Liver (tissue), 9 donors: Measurements from ENCODE around the gene ADNP2. TPM values are rescaled to one million over a fixed set of nuclear protein-coding genes. Genes with fewer than 3 reads are reported as not detected.

Experiments
- DNase-seq: peaks from one replicate; pipeline ENCODE4 v3.0.0-alpha.2; 2017; ENCODE audit warnings: low spot score
- H3K27ac ChIP-seq, 2 donors: one replicate each; pipeline ENCODE4 v1.7.0; 2013; ENCODE audit warnings: inconsistent platforms in 2 of 2, low read length in 2 of 2, control low read depth in 1 of 2, low read depth in 1 of 2, mild to moderate bottlenecking in 1 of 2
- H3K27me3 ChIP-seq, 4 donors: one replicate each; pipeline versions ENCODE4 v1.6.1 to v1.7.0; 2013; ENCODE audit warnings: low read length in 3 of 4, inconsistent platforms in 1 of 4, mild to moderate bottlenecking in 1 of 4, moderate library complexity in 1 of 4; ENCODE audit not compliant: control insufficient read depth in 4 of 4, insufficient read depth in 4 of 4
- H3K36me3 ChIP-seq, 4 donors: one replicate each; pipeline versions ENCODE4 v1.6.1 to v1.7.0; 2013; ENCODE audit warnings: low read length in 3 of 4, mild to moderate bottlenecking in 3 of 4, low read depth in 1 of 4, moderate library complexity in 1 of 4; ENCODE audit not compliant: control insufficient read depth in 4 of 4, insufficient read depth in 3 of 4
- H3K4me1 ChIP-seq, 4 donors: one replicate each; pipeline versions ENCODE4 v1.6.1 to v1.7.0; 2013; ENCODE audit warnings: low read length in 3 of 4, mild to moderate bottlenecking in 3 of 4, moderate library complexity in 1 of 4; ENCODE audit not compliant: control insufficient read depth in 4 of 4, insufficient read depth in 4 of 4
- H3K4me3 ChIP-seq, 3 donors: one replicate each; pipeline versions ENCODE4 v1.6.1 to v1.7.0; 2013; ENCODE audit warnings: low read length in 3 of 3, control low read depth in 1 of 3, low read depth in 1 of 3, mild to moderate bottlenecking in 1 of 3
- H3K9ac ChIP-seq, 2 donors: one replicate each; pipeline ENCODE4 v1.7.0; 2013; ENCODE audit warnings: low read length in 2 of 2, mild to moderate bottlenecking in 2 of 2, moderate library complexity in 2 of 2, control low read depth in 1 of 2, low read depth in 1 of 2
- H3K9me3 ChIP-seq, 4 donors: one replicate each; pipeline versions ENCODE4 v1.6.1 to v1.7.0; 2013; ENCODE audit warnings: low read length in 3 of 4; ENCODE audit not compliant: control insufficient read depth in 4 of 4
- ATF3 ChIP-seq: IDR thresholded peaks from 2 replicates; pipeline ENCODE4 v1.6.1; 2016; ENCODE audit warnings: antibody characterized with exemption
- CTCF ChIP-seq: fragments of 150-350 bp; IDR thresholded peaks from 2 replicates; pipeline ENCODE4 v1.5.1; 2017; ENCODE audit warnings: improper control_type of control experiment, low read depth, low read length; ENCODE audit not compliant: missing input control
- EGR1 ChIP-seq, 2 donors: IDR thresholded peaks; 2 replicates each; pipeline ENCODE4 v1.6.1; 2016 to 2018; ENCODE audit warnings: antibody characterized with exemption in 2 of 2, low read depth in 2 of 2
- FOXA1 ChIP-seq: IDR thresholded peaks from 2 replicates; pipeline ENCODE4 v1.6.1; 2016; ENCODE audit warnings: antibody characterized with exemption
- FOXA2 ChIP-seq: IDR thresholded peaks from 2 replicates; pipeline ENCODE4 v1.6.1; 2016; ENCODE audit warnings: antibody characterized with exemption
- GABPA ChIP-seq, 2 donors: IDR thresholded peaks in 1 of 2; conservative IDR thresholded peaks in 1 of 2; 2 replicates each; pipeline ENCODE4 v1.6.1; 2016; ENCODE audit warnings: antibody characterized with exemption in 2 of 2, mild to moderate bottlenecking in 1 of 2, moderate library complexity in 1 of 2
- HNF4A ChIP-seq, 2 donors: conservative IDR thresholded peaks; 2 replicates each; pipeline ENCODE4 v1.6.1; 2016; ENCODE audit warnings: antibody characterized with exemption in 2 of 2, mild to moderate bottlenecking in 2 of 2
- HNF4G ChIP-seq: IDR thresholded peaks from 2 replicates; pipeline ENCODE4 v1.6.1; 2016; ENCODE audit warnings: antibody characterized with exemption
- JUND ChIP-seq, 2 donors: IDR thresholded peaks; 2 replicates each; pipeline ENCODE4 v1.6.1; 2016; ENCODE audit warnings: antibody characterized with exemption in 2 of 2
- NR2F2 ChIP-seq: IDR thresholded peaks from 2 replicates; pipeline ENCODE4 v1.6.1; 2016; ENCODE audit warnings: antibody characterized with exemption
- RAD21 ChIP-seq, 2 donors: IDR thresholded peaks; 2 replicates each; pipeline ENCODE4 v1.6.1; 2016; ENCODE audit warnings: antibody characterized with exemption in 2 of 2, mild to moderate bottlenecking in 2 of 2
- REST ChIP-seq: IDR thresholded peaks from 2 replicates; pipeline ENCODE4 v1.6.1; 2016; ENCODE audit warnings: antibody characterized with exemption, mild to moderate bottlenecking
- RXRA ChIP-seq, 2 donors: IDR thresholded peaks; 2 replicates each; pipeline ENCODE4 v1.6.1; 2017 to 2018; ENCODE audit warnings: antibody characterized with exemption in 2 of 2, mild to moderate bottlenecking in 1 of 2
- SP1 ChIP-seq: IDR thresholded peaks from 2 replicates; pipeline ENCODE4 v1.6.1; 2018; ENCODE audit warnings: antibody characterized with exemption, mild to moderate bottlenecking
- TAF1 ChIP-seq: conservative IDR thresholded peaks from 2 replicates; pipeline ENCODE4 v1.6.1; 2016; ENCODE audit warnings: antibody characterized with exemption, mild to moderate bottlenecking
- YY1 ChIP-seq: IDR thresholded peaks from 2 replicates; pipeline ENCODE4 v1.6.1; 2016; ENCODE audit warnings: antibody characterized with exemption, mild to moderate bottlenecking
- WGBS: extraction: QIAGEN DNeasy Blood & Tissue Kit; methylation state at CpG from one replicate; pipeline ENCODE4 v1.1.7; 2013; 5-methylcytosine and 5-hydroxymethylcytosine counted together
- polyA plus RNA-seq, 2 donors: library from polyadenylated mRNA; stranded (reverse) in 1 of 2; unstranded in 1 of 2; fragments of 200-250 nt in 1 of 2; fragments of >200 nt in 1 of 2; fragmentation: Nextera tagmentation in 1 of 2; extraction: Ambion mirVana in 1 of 2; gene quantifications; one replicate each; pipeline versions ENCODE4 v1.2.1 to v1.2.3, GENCODE V29; 2013 to 2015
- total RNA-seq, 2 donors: library from RNA; depleted of rRNA; stranded (reverse); fragments of >200 nt; gene quantifications; one replicate each; pipeline ENCODE4 v1.2.3, GENCODE V29; 2014
- TF ChIP-seq, protein P1 (sequence below): IDR thresholded peaks from 2 replicates; pipeline ENCODE4 v1.6.1; 2016; ENCODE audit warnings: antibody characterized with exemption
- TF ChIP-seq, protein P2 (sequence below): IDR thresholded peaks from 2 replicates; pipeline ENCODE4 v1.6.1; 2016; ENCODE audit warnings: antibody characterized with exemption
- donor health status: healthy.
- donor health status: healthy.
- donor health status: healthy.
- donor health status: healthy.
- donor health status: healthy.

The ADNP2 gene
- total and polyA plus RNA-seq, 4 donors = 2.7 to 9.9 (median 6.4) TPM

- no peaks in the 10 kb centered on the region for H3K9me3 ChIP-seq
- no peak overlapping the region for H3K9ac ChIP-seq
Measured at GRCh38 chr18:80129672-80130367, 20.8 kb downstream of the ADNP2 start.

More at GRCh38 chr18:80129672-80130367, 20.8 kb downstream of the ADNP2 start:
- peaks cover 0 to 6% (median 3%) of the 10 kb centered on the region in 4 donors for H3K36me3 ChIP-seq
- no peak for TF ChIP-seq GABPA (IDR thresholded peaks at IDR 0.05 in 1 of 2, conservative IDR thresholded peaks at IDR 0.05 in 1 of 2)
- no peak for TF ChIP-seq FOXA2
- TF ChIP-seq CTCF = no peak
- TF ChIP-seq EGR1 (IDR thresholded peaks at IDR 0.05; ENCODE audit: low read depth in 2 of 2) = no peak
- no peak for TF ChIP-seq RXRA (IDR thresholded peaks at IDR 0.05)
- TF ChIP-seq HNF4G = no peak
- TF ChIP-seq FOXA1 = no peak
- no peak for TF ChIP-seq JUND (IDR thresholded peaks at IDR 0.05)
- no peak for TF ChIP-seq TAF1
- no peak for TF ChIP-seq HNF4A (conservative IDR thresholded peaks at IDR 0.05)
- no peak for TF ChIP-seq ATF3
- no peak for TF ChIP-seq REST
- TF ChIP-seq NR2F2 = no peak
- TF ChIP-seq, protein P1, sequence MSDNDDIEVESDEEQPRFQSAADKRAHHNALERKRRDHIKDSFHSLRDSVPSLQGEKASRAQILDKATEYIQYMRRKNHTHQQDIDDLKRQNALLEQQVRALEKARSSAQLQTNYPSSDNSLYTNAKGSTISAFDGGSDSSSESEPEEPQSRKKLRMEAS = no peak
- no peak for TF ChIP-seq YY1
- TF ChIP-seq, protein P2, sequence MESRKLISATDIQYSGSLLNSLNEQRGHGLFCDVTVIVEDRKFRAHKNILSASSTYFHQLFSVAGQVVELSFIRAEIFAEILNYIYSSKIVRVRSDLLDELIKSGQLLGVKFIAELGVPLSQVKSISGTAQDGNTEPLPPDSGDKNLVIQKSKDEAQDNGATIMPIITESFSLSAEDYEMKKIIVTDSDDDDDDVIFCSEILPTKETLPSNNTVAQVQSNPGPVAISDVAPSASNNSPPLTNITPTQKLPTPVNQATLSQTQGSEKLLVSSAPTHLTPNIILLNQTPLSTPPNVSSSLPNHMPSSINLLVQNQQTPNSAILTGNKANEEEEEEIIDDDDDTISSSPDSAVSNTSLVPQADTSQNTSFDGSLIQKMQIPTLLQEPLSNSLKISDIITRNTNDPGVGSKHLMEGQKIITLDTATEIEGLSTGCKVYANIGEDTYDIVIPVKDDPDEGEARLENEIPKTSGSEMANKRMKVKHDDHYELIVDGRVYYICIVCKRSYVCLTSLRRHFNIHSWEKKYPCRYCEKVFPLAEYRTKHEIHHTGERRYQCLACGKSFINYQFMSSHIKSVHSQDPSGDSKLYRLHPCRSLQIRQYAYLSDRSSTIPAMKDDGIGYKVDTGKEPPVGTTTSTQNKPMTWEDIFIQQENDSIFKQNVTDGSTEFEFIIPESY = no peak
- no peak for TF ChIP-seq SP1
- TF ChIP-seq RAD21 (IDR thresholded peaks at IDR 0.05) = no peak
- no peaks in the 10 kb centered on the region for H3K27me3 ChIP-seq
- no peak for DNase-seq
- H3K27ac ChIP-seq = no peak overlapping the region
- 95% methylated on average over 7 of the region's 7 CpGs for WGBS
- H3K4me1 ChIP-seq = peaks cover 0 to 4% (median 2%) of the 10 kb centered on the region in 4 donors
- H3K4me3 ChIP-seq = no peak overlapping the region
